Memory B cell (primary cell): ENCODE results near the gene COX7B2.

Experiments
- ATAC-seq: fragments of 150-1000 bp; cut with Tn5 transposase; 2 replicates; pipeline ENCODE4 v1.10.0; 2021; ENCODE audit warnings: low read depth, mild to moderate bottlenecking, moderate library complexity
- DNase-seq, 2 donors: peaks; one replicate each; pipeline ENCODE4 v3.0.0; 2022; ENCODE audit warnings: low spot score in 2 of 2
- H3K27ac Mint-ChIP-seq: one replicate; pipeline ENCODE4 v1.8.0; 2022; ENCODE audit warnings: mild to moderate bottlenecking, moderate library complexity, mixed read lengths
- H3K27me3 Mint-ChIP-seq: one replicate; pipeline ENCODE4 v1.8.0; 2022; ENCODE audit warnings: mixed read lengths
- H3K36me3 Mint-ChIP-seq: one replicate; pipeline ENCODE4 v1.8.0; 2022; ENCODE audit warnings: mild to moderate bottlenecking, mixed read lengths
- H3K4me1 Mint-ChIP-seq: one replicate; pipeline ENCODE4 v1.8.0; 2022; ENCODE audit warnings: mixed read lengths
- H3K4me3 Mint-ChIP-seq: one replicate; pipeline ENCODE4 v1.8.0; 2022; ENCODE audit warnings: mild to moderate bottlenecking, moderate library complexity, mixed read lengths
- H3K9me3 Mint-ChIP-seq: one replicate; pipeline ENCODE4 v1.8.0; 2022; ENCODE audit warnings: mixed read lengths

COX7B2 gene

DNA sequence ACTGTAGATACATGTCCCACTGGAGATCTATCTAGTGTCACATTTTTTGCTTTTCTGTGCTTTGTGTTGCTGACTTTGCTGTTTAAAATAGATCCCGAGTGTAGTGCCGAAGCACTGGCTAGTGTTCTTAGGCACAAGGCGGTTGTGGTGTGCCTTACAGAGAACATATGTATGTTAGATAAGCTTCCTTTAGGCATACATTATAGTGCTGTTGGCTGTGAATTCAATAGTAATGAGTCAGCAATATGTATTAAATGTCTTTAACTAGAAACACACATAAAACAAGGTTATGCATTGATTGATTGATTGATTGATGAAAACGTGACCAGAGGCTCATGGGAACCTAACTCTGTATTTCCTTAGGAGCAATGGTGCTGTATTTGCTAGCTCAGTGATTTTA lies 56.2 kb downstream of the COX7B2 start:
- no peak overlapping the region for H3K27ac Mint-ChIP-seq
- H3K27me3 Mint-ChIP-seq, result no peaks in the 10 kb centered on the region
- no peaks in the 10 kb centered on the region for H3K9me3 Mint-ChIP-seq
- no peaks in the 10 kb centered on the region for H3K36me3 Mint-ChIP-seq
- DNase-seq (no peak), ATAC-seq (no peak)
- H3K4me3 Mint-ChIP-seq, result no peak overlapping the region
- no peaks in the 10 kb centered on the region for H3K4me1 Mint-ChIP-seq

GRCh38 chr4:46850026-46850425 lies 59.0 kb downstream of the COX7B2 start:
- Mint-ChIP-seq H3K4me3 (no peak overlapping the region), H3K9me3 (no peaks in the 10 kb centered on the region), H3K27ac (no peak overlapping the region), H3K36me3 (no peaks in the 10 kb centered on the region), H3K27me3 (no peaks in the 10 kb centered on the region), H3K4me1 (no peaks in the 10 kb centered on the region)
- no peak for ATAC-seq
- DNase-seq, result no peak

DNA sequence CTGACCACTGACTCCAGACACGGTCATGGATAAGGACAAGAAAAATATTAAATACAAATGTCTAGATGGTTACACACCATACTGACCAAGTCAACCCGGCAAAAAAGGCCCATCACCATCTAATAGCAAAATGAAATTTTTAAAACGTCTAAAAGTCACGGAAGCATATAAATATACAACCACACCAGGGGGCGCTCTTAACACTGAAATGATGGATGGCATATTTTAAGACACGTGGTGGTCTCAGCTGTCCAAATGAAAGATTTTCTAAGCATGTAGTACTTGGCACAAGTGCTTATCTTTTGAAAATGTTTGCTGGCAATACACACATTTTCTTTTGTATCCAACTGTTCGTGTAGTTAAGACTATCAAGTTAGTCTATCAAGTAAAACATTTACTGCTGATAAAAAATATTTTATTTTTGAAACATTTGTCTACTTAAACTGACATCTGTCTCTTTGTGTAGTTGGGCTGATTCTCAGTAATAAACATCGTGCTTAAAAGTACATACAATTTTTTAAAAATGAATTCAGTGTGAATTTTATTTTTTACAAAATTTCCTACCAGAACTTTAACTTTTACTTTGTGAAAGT lies 64.6 kb downstream of the COX7B2 start:
- Mint-ChIP-seq H3K4me1 (no peaks in the 10 kb centered on the region), H3K27me3 (no peaks in the 10 kb centered on the region), H3K4me3 (no peak overlapping the region), H3K9me3 (no peaks in the 10 kb centered on the region), H3K27ac (no peak overlapping the region), H3K36me3 (no peaks in the 10 kb centered on the region)
- no peak for ATAC-seq
- peak; percentile 13 for DNase-seq

DNA sequence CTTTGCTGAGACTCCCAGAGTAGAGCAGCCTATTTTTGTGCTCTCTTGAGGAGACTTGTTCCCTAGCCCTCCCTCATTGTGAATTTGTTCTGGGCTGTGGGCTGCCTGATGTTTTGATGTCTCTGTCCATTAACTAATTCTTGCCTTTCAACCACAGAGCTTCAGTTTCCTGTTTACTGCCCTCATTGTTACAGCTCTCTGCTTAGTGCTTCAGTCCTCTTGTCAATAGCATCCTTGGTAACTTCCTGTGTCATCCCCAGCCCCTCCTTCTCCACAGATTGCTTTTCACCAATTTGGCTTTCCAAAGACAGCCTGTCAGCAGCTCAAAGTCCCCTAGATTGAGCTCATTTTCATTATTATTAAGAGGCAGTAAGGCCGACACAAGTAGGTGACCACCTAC lies 69.9 kb downstream of the COX7B2 start:
- Mint-ChIP-seq H3K4me1 (no peaks in the 10 kb centered on the region), H3K4me3 (no peak overlapping the region), H3K27me3 (no peaks in the 10 kb centered on the region), H3K27ac (no peak overlapping the region), H3K36me3 (no peaks in the 10 kb centered on the region), H3K9me3 (no peaks in the 10 kb centered on the region)
- DNase-seq, result no peak
- ATAC-seq, result no peak

- Mint-ChIP-seq H3K9me3 (no peaks in the 10 kb centered on the region), H3K27me3 (no peaks in the 10 kb centered on the region), H3K4me3 (no peak overlapping the region), H3K36me3 (no peaks in the 10 kb centered on the region), H3K4me1 (no peaks in the 10 kb centered on the region), H3K27ac (no peak overlapping the region)
- DNase-seq, result no peak
- no peak for ATAC-seq
Measured at GRCh38 chr4:46837639-46838038, 71.4 kb downstream of the COX7B2 start.

GRCh38 chr4:46836584-46836983 lies 72.5 kb downstream of the COX7B2 start:
- no peak overlapping the region for H3K27ac Mint-ChIP-seq
- no peaks in the 10 kb centered on the region for H3K27me3 Mint-ChIP-seq
- DNase-seq, result no peak
- no peak overlapping the region for H3K4me3 Mint-ChIP-seq
- no peaks in the 10 kb centered on the region for H3K4me1 Mint-ChIP-seq
- H3K9me3 Mint-ChIP-seq, result no peaks in the 10 kb centered on the region
- no peaks in the 10 kb centered on the region for H3K36me3 Mint-ChIP-seq
- no peak for ATAC-seq

- Mint-ChIP-seq H3K4me3 (no peak overlapping the region), H3K27ac (no peak overlapping the region), H3K27me3 (no peaks in the 10 kb centered on the region), H3K9me3 (peaks cover 5% of the 10 kb centered on the region), H3K36me3 (no peaks in the 10 kb centered on the region), H3K4me1 (no peaks in the 10 kb centered on the region)
- ATAC-seq (no peak), DNase-seq (no peak)
Measured at GRCh38 chr4:46830971-46831454, 78.0 kb downstream of the COX7B2 start.

DNA sequence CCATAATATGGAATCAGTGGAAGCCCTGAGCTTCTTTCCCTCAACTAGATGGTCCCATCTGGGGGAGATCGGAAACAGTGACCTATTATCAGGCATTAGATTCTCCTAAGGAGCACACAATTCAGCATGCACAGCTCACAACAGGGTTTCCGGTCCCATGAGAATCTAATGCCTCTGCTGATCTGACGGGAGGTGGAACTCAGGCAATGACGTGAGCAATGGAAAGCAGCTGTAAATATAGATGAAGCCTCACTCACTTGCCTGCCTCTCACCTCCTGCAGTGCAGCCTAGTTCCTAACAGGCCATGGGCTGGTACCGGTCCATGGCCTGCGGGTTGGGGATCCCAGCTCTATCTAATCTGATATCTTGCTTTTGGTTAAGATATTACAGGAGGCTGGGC lies 88.9 kb downstream of the COX7B2 start:
- H3K4me3 Mint-ChIP-seq, result no peak overlapping the region
- DNase-seq, result no peak
- no peak overlapping the region for H3K27ac Mint-ChIP-seq
- H3K9me3 Mint-ChIP-seq, result peaks cover 2% of the 10 kb centered on the region
- H3K4me1 Mint-ChIP-seq, result no peaks in the 10 kb centered on the region
- no peaks in the 10 kb centered on the region for H3K36me3 Mint-ChIP-seq
- H3K27me3 Mint-ChIP-seq, result no peaks in the 10 kb centered on the region
- no peak for ATAC-seq

GRCh38 chr4:46819095-46819494 lies 90.0 kb downstream of the COX7B2 start:
- no peaks in the 10 kb centered on the region for H3K4me1 Mint-ChIP-seq
- no peaks in the 10 kb centered on the region for H3K36me3 Mint-ChIP-seq
- DNase-seq (no peak), ATAC-seq (no peak)
- H3K9me3 Mint-ChIP-seq, result no peaks in the 10 kb centered on the region
- H3K27me3 Mint-ChIP-seq, result no peaks in the 10 kb centered on the region
- no peak overlapping the region for H3K27ac Mint-ChIP-seq
- no peak overlapping the region for H3K4me3 Mint-ChIP-seq

GRCh38 chr4:46818604-46819003 lies 90.4 kb downstream of the COX7B2 start:
- ATAC-seq (no peak), DNase-seq (no peak)
- H3K9me3 Mint-ChIP-seq, result no peaks in the 10 kb centered on the region
- H3K27ac Mint-ChIP-seq, result no peak overlapping the region
- H3K4me1 Mint-ChIP-seq, result no peaks in the 10 kb centered on the region
- no peak overlapping the region for H3K4me3 Mint-ChIP-seq
- no peaks in the 10 kb centered on the region for H3K27me3 Mint-ChIP-seq
- H3K36me3 Mint-ChIP-seq, result no peaks in the 10 kb centered on the region

- no peak overlapping the region for H3K4me3 Mint-ChIP-seq
- no peaks in the 10 kb centered on the region for H3K4me1 Mint-ChIP-seq
- no peaks in the 10 kb centered on the region for H3K36me3 Mint-ChIP-seq
- no peak overlapping the region for H3K27ac Mint-ChIP-seq
- no peak for DNase-seq
- H3K27me3 Mint-ChIP-seq, result no peaks in the 10 kb centered on the region
- no peaks in the 10 kb centered on the region for H3K9me3 Mint-ChIP-seq
- ATAC-seq, result no peak
Measured at GRCh38 chr4:46817806-46818205, 91.2 kb downstream of the COX7B2 start.

DNA sequence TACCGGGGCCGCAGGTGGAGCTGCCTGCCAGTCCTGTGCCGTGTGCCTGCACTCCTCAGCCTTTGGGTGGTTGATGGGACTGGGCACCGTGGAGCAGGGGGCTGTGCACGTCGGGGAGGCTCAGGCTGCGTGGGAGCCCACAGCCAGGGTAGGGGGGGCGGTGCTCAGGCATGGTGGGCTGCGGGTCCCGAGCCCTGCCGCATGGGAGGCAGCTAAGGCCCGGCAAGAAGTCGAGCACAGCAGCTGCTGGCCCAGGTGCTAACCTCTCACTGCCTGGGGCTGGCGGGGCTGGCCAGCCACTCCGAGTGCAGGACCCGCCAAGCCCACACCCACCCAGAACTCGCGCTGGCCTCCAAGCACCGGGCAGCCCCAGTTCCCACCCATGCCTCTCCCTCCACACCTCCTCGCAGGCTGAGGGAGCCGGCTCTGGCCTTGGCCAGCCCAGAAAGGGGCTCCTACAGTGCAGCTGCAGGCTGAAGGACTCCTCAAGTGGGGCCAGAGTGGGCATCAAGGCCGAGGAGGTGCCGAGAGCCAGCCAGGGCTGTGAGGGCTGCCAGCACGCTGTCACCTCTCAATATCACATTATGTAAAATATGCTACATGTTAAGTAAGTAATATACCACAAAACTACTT lies 104.1 kb downstream of the COX7B2 start:
- DNase-seq (no peak), ATAC-seq (no peak)
- Mint-ChIP-seq H3K27me3 (no peaks in the 10 kb centered on the region), H3K4me1 (no peaks in the 10 kb centered on the region), H3K36me3 (no peaks in the 10 kb centered on the region), H3K9me3 (peaks cover 3% of the 10 kb centered on the region), H3K4me3 (no peak overlapping the region), H3K27ac (no peak overlapping the region)

DNA sequence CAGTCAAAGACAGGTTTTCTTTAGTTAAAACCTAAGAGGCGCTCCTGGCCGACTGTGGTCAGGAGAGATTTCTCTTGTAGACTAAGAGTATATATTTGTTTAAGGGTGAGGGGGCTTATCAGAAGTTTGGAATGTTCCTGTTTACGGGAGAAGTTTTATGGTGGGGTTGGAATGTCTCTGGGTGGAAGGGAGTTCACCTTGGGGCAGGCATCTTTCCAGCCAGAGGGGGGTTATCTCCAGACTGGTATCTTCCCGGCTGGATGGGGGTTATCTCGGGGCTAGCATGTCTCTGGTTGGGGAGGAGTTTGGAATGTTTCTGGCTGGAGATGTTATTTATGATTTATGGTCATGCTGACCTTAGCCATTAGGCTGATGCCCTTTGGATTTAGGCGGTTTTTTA lies 116.0 kb downstream of the COX7B2 start:
- Mint-ChIP-seq H3K4me1 (no peaks in the 10 kb centered on the region), H3K36me3 (no peaks in the 10 kb centered on the region), H3K27me3 (no peaks in the 10 kb centered on the region), H3K9me3 (peaks cover 3% of the 10 kb centered on the region), H3K4me3 (no peak overlapping the region), H3K27ac (no peak overlapping the region)
- ATAC-seq, result no peak
- DNase-seq, result no peak

GRCh38 chr4:46781434-46782092 lies 127.5 kb downstream of the COX7B2 start:
- Mint-ChIP-seq H3K27ac (no peak overlapping the region), H3K4me1 (no peaks in the 10 kb centered on the region), H3K4me3 (no peak overlapping the region), H3K9me3 (peaks cover 6% of the 10 kb centered on the region), H3K36me3 (no peaks in the 10 kb centered on the region), H3K27me3 (no peaks in the 10 kb centered on the region)
- ATAC-seq (no peak), DNase-seq (no peak)

- Mint-ChIP-seq H3K27me3 (no peaks in the 10 kb centered on the region), H3K9me3 (peaks cover 2% of the 10 kb centered on the region), H3K36me3 (no peaks in the 10 kb centered on the region), H3K4me3 (no peak overlapping the region), H3K27ac (no peak overlapping the region), H3K4me1 (no peaks in the 10 kb centered on the region)
- DNase-seq (no peak), ATAC-seq (no peak)
Measured at GRCh38 chr4:46765465-46765864, 143.6 kb downstream of the COX7B2 start.
